GM12864 (cell line): ENCODE data around the gene ST8SIA1.

Source experiments
- DNase-seq: peaks from one replicate; pipeline ENCODE4 v3.0.0-alpha.2; 2011; ENCODE audit warnings: low read depth
- H3K4me3 ChIP-seq: 2 replicates; pipeline ENCODE4 v1.5.1; 2011; ENCODE audit warnings: mild to moderate bottlenecking, low read depth, low read length, control low read depth
- TF ChIP-seq, protein P1 (sequence below): IDR thresholded peaks from 2 replicates; pipeline ENCODE4 v1.5.1; 2011; ENCODE audit warnings: low read depth, mild to moderate bottlenecking, moderate library complexity, low read length, control low read depth, inconsistent platforms; ENCODE audit errors: missing control alignments

ST8SIA1 gene

GRCh38 chr12:22230280-22230794 lies 104.2 kb downstream of the ST8SIA1 start:
- no peak overlapping the region for H3K4me3 ChIP-seq
- no peak for DNase-seq
- TF ChIP-seq, protein P1, sequence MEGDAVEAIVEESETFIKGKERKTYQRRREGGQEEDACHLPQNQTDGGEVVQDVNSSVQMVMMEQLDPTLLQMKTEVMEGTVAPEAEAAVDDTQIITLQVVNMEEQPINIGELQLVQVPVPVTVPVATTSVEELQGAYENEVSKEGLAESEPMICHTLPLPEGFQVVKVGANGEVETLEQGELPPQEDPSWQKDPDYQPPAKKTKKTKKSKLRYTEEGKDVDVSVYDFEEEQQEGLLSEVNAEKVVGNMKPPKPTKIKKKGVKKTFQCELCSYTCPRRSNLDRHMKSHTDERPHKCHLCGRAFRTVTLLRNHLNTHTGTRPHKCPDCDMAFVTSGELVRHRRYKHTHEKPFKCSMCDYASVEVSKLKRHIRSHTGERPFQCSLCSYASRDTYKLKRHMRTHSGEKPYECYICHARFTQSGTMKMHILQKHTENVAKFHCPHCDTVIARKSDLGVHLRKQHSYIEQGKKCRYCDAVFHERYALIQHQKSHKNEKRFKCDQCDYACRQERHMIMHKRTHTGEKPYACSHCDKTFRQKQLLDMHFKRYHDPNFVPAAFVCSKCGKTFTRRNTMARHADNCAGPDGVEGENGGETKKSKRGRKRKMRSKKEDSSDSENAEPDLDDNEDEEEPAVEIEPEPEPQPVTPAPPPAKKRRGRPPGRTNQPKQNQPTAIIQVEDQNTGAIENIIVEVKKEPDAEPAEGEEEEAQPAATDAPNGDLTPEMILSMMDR = no peak

- TF ChIP-seq, protein P1 = no peak
- no peak overlapping the region for H3K4me3 ChIP-seq
- DNase-seq = no peak
Observed at GRCh38 chr12:22229652-22230279, 104.7 kb downstream of the ST8SIA1 start.

DNA sequence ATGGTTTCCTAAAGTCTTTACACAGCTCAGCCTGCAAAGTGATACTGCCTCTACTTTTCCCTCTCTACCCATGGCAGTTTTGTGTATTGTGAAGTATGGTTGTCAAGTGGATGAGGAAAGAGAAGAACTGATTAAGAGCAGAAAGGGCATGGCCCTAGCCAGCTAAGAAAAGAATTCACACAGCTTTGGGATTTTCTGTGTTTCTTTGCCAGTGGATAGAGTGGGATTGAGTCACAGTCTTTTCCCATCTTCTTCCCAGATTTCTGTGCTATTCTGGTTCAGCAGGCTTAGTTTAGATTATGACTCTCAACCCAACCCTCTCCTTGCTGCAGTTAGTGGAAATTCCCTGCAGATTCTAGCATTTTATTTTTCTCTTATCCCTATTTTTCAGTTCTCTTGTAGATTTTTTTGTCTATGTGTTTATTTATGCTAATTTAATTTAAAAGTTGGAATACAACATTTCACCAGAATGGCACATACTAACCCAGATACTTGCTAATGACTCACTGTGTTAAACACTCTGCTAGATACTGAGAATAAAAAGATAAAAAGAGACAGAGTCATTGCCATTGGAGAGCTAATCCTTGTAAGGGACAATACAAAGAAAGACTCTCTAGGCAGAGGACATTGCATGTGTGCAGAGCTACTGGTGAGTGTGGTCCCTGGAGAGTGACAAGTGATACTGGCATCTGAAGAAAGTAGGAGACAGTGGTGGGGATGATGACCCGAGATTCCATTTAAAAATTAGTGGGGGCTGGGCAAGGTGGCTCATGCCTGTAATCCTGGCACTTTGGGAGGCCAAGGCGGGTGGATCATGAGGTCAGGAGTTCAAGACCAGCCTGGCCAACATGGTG lies 106.3 kb downstream of the ST8SIA1 start:
- no peak overlapping the region for H3K4me3 ChIP-seq
- TF ChIP-seq, protein P1 = no peak
- no peak for DNase-seq

- DNase-seq = no peak
- TF ChIP-seq, protein P1 = no peak
- no peak overlapping the region for H3K4me3 ChIP-seq
Observed at GRCh38 chr12:22223356-22223755, 111.2 kb downstream of the ST8SIA1 start.

- H3K4me3 ChIP-seq = no peak overlapping the region
- TF ChIP-seq, protein P1 = no peak
- no peak for DNase-seq
Observed at GRCh38 chr12:22217556-22217955, 117.0 kb downstream of the ST8SIA1 start.

DNA sequence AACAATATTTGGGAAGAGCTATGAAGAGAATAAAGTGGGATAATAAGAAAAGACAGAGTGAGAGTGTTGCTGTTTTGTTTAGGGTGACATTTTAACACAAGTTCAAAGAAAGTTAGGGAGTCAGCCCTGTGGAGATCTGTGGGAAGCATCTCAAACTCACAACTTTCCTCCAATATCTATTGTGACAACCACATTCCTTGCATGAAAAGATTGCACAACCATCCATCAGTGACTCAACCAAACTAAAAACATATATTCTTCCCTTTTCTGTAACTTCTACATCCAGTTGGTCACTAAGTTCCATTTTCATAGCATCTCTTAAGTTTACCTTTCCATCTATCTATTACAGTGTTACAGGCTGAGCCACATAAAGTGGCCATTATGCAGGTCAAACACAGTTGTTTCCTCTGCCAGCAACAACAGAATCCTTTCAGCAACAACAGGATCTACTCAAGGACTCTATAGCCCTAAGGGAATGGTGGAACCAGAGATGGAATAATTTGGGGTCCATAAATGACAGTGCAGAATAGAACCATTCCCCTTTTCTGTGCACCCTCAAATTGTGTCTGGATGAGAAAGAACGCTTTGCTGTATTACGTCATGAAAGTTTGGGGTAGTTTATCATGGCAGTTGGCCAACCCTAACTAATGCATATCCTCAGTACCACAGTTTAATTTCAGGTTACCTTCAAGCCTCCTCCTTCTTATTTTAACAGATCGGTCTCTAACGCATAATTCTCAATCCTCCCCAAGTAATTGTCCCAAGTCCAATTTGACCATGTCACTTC lies 118.8 kb downstream of the ST8SIA1 start:
- no peak for DNase-seq
- H3K4me3 ChIP-seq = no peak overlapping the region
- TF ChIP-seq, protein P1 = no peak
